GM23338 (cell line): ENCODE measurements around the gene CUEDC1.

ENCODE experiments used
- EZH2 ChIP-seq: fragments of 200-600 bp; sonication (generic); IDR thresholded peaks from one replicate; pipeline ENCODE4 v1.8.0; 2017; ENCODE audit warnings: antibody characterized with exemption, mild to moderate bottlenecking, low read depth; ENCODE audit not compliant: unreplicated experiment
- TF ChIP-seq, protein P1 (sequence below), 2 experiments: fragments of 200-600 bp in 1 of 2; sonication (generic) in 1 of 2; conservative IDR thresholded peaks; 2 replicates each; pipeline versions ENCODE4 v1.5.1 to v1.6.1; 2016 to 2017; ENCODE audit warnings: antibody characterized with exemption in 2 of 2, low read depth in 2 of 2, mild to moderate bottlenecking in 2 of 2, moderate library complexity in 1 of 2
- TF ChIP-seq, protein P2 (sequence below): IDR thresholded peaks from one replicate; pipeline ENCODE4 v1.6.1; 2018; ENCODE audit warnings: antibody characterized with exemption; ENCODE audit not compliant: unreplicated experiment

DNA sequence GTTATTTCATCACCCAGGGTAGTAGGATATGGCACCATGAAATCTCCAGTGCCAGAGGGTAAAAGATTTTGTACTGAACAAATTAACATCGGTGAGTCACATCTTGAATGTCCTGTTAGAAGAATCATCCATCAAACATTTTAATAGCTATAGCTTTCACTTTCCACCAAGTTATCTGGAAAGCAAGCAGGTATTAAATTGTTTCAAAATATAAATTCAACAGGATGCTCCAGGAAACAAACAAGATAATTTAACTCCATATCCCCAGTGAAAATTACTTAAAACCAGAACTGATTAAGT, 30.4 kb upstream of the CUEDC1 start:
- no peak for TF ChIP-seq EZH2
- TF ChIP-seq, protein P1, sequence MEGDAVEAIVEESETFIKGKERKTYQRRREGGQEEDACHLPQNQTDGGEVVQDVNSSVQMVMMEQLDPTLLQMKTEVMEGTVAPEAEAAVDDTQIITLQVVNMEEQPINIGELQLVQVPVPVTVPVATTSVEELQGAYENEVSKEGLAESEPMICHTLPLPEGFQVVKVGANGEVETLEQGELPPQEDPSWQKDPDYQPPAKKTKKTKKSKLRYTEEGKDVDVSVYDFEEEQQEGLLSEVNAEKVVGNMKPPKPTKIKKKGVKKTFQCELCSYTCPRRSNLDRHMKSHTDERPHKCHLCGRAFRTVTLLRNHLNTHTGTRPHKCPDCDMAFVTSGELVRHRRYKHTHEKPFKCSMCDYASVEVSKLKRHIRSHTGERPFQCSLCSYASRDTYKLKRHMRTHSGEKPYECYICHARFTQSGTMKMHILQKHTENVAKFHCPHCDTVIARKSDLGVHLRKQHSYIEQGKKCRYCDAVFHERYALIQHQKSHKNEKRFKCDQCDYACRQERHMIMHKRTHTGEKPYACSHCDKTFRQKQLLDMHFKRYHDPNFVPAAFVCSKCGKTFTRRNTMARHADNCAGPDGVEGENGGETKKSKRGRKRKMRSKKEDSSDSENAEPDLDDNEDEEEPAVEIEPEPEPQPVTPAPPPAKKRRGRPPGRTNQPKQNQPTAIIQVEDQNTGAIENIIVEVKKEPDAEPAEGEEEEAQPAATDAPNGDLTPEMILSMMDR (conservative IDR thresholded peaks at IDR 0.05; ENCODE audit: low read depth in 2 of 2): no peak
- TF ChIP-seq, protein P2, sequence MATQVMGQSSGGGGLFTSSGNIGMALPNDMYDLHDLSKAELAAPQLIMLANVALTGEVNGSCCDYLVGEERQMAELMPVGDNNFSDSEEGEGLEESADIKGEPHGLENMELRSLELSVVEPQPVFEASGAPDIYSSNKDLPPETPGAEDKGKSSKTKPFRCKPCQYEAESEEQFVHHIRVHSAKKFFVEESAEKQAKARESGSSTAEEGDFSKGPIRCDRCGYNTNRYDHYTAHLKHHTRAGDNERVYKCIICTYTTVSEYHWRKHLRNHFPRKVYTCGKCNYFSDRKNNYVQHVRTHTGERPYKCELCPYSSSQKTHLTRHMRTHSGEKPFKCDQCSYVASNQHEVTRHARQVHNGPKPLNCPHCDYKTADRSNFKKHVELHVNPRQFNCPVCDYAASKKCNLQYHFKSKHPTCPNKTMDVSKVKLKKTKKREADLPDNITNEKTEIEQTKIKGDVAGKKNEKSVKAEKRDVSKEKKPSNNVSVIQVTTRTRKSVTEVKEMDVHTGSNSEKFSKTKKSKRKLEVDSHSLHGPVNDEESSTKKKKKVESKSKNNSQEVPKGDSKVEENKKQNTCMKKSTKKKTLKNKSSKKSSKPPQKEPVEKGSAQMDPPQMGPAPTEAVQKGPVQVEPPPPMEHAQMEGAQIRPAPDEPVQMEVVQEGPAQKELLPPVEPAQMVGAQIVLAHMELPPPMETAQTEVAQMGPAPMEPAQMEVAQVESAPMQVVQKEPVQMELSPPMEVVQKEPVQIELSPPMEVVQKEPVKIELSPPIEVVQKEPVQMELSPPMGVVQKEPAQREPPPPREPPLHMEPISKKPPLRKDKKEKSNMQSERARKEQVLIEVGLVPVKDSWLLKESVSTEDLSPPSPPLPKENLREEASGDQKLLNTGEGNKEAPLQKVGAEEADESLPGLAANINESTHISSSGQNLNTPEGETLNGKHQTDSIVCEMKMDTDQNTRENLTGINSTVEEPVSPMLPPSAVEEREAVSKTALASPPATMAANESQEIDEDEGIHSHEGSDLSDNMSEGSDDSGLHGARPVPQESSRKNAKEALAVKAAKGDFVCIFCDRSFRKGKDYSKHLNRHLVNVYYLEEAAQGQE: no peak
